Fibroblast of skin of abdomen (primary cell): ENCODE results near the gene FLRT3. TPM values are rescaled to one million over a fixed set of nuclear protein-coding genes. Genes with fewer than 3 reads are reported as not detected.
A peak's percentile ranks its signal among the peaks of the same experiment; 100 is the strongest.

ENCODE experiments used
- DNase-seq: peaks from one replicate; pipeline ENCODE4 v3.0.0-alpha.2; 2013
- polyA plus RNA-seq, 2 experiments: library from polyadenylated mRNA; unstranded; fragments of 120-200 nt; gene quantifications; one replicate each; pipeline ENCODE4 v1.2.1, GENCODE V29; 2013; ENCODE audit not compliant: insufficient read length in 2 of 2

Gene FLRT3
- 2.9 TPM for polyA plus RNA-seq (2013, experiment 1 of 2; ENCODE audit: insufficient read length)
- polyA plus RNA-seq (2013, experiment 2 of 2; ENCODE audit: insufficient read length): 2.7 TPM

GRCh38 chr20:14337400-14338171 lies at the start of gene FLRT3:
FLRT3 (minus strand) TSS chr20:14337612; CDS start chr20:14327506, 10,106 bp downstream.
- peak; percentile 98 for DNase-seq

- DNase-seq: no peak
Measured at GRCh38 chr20:14386726-14387125, 49.3 kb upstream of the FLRT3 start.

- DNase-seq: no peak
Measured at GRCh38 chr20:14385176-14385740, 47.8 kb upstream of the FLRT3 start.

- DNase-seq: peak; percentile 4
Measured at GRCh38 chr20:14384416-14385175, 47.2 kb upstream of the FLRT3 start.

- DNase-seq: no peak
Measured at GRCh38 chr20:14383335-14383734, 45.9 kb upstream of the FLRT3 start.

GRCh38 chr20:14378326-14378725 lies 40.9 kb upstream of the FLRT3 start:
- DNase-seq: no peak

GRCh38 chr20:14375416-14375985 lies 38.1 kb upstream of the FLRT3 start:
- DNase-seq: no peak

GRCh38 chr20:14374196-14374595 lies 36.8 kb upstream of the FLRT3 start:
- DNase-seq: no peak

- DNase-seq: no peak
Measured at GRCh38 chr20:14361509-14362345, 24.3 kb upstream of the FLRT3 start.

GRCh38 chr20:14360416-14360815 lies 23.0 kb upstream of the FLRT3 start:
- DNase-seq: peak; percentile 53

GRCh38 chr20:14355791-14356190 lies 18.4 kb upstream of the FLRT3 start:
- DNase-seq: no peak

- DNase-seq: no peak
Measured at GRCh38 chr20:14344746-14345145, 7.3 kb upstream of the FLRT3 start.

- no peak for DNase-seq
Measured at GRCh38 chr20:14343491-14344065, 6.2 kb upstream of the FLRT3 start.

- DNase-seq: no peak
Measured at GRCh38 chr20:14342918-14343317, 5.5 kb upstream of the FLRT3 start.

GRCh38 chr20:14341801-14342200 lies 4.4 kb upstream of the FLRT3 start:
- no peak for DNase-seq

GRCh38 chr20:14336686-14337085 lies 726 bp downstream of the FLRT3 start:
- DNase-seq: peak; percentile 33

- DNase-seq: no peak
Measured at GRCh38 chr20:14335052-14335451, 2.4 kb downstream of the FLRT3 start.

- DNase-seq: peak; percentile 71
Measured at GRCh38 chr20:14334306-14334930, 3.0 kb downstream of the FLRT3 start.

GRCh38 chr20:14333721-14334120 lies 3.7 kb downstream of the FLRT3 start:
- no peak for DNase-seq

- no peak for DNase-seq
Measured at GRCh38 chr20:14332866-14333265, 4.5 kb downstream of the FLRT3 start.

- DNase-seq: no peak
Measured at GRCh38 chr20:14331646-14332045, 5.8 kb downstream of the FLRT3 start.
